ENCODE data around the gene CYP39A1. TPM values are rescaled to one million over a fixed set of nuclear protein-coding genes. Genes with fewer than 3 reads are reported as not detected.

The CYP39A1 gene
- total RNA-seq, 1 donor, result 4.3 TPM

Other genes starting within 250 kb of the CYP39A1 start
- 14.1 and 15.6 TPM in 2 replicates for gene RCAN2, start 161.4 kb downstream of the CYP39A1 start, total RNA-seq
- gene SLC25A27, start 157 bp upstream of the CYP39A1 start, total RNA-seq, result 9.4 and 10.5 TPM in 2 replicates
- 0.36 and 0.59 TPM in 2 replicates for gene TDRD6, start 35.1 kb upstream of the CYP39A1 start, total RNA-seq
- 0.36 TPM in 1 of 2 replicates, not detected in the other for gene PLA2G7, start 82.6 kb upstream of the CYP39A1 start, total RNA-seq
- gene ANKRD66, start 94.1 kb upstream of the CYP39A1 start, total RNA-seq, result not detected in 2 replicates
- not detected in 2 replicates for gene MEP1A, start 140.6 kb upstream of the CYP39A1 start, total RNA-seq